GM23338 (cell line): ENCODE results near the gene NPAS3.

ENCODE experiments used
- POLR2AphosphoS5 ChIP-seq: IDR thresholded peaks from 2 replicates; pipeline ENCODE4 v1.6.1; 2016; ENCODE audit warnings: antibody characterized with exemption, low read depth
- TF ChIP-seq, protein P1 (sequence below), 2 experiments: fragments of 200-600 bp in 1 of 2; sonication (generic) in 1 of 2; conservative IDR thresholded peaks; 2 replicates each; pipeline versions ENCODE4 v1.5.1 to v1.6.1; 2016 to 2017; ENCODE audit warnings: antibody characterized with exemption in 2 of 2, low read depth in 2 of 2, mild to moderate bottlenecking in 2 of 2, moderate library complexity in 1 of 2

DNA sequence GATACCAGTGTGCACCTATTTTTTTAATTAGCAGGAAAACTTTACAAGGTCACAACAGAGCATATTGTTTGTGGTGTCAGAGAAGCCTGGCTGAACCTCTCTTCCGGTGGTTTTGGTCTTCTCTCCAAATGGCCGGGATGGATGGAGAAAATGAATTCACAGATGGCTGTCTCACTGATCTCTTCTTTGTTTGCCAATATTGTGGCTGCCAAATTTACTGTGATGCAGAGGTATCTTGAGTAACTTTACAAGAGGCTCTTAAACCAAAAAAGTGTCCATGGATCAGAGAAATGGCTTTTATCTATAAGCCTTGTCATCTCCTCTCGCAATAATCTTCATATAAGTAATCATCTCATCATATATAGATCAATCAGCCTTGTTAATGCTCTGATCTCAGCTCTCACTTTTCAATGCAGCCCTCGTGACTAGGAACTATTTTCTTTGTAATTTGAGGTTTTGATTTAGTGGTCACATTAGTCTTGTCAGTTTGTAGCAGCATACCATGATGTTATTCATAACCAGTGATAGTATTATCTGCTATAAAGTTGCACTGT is 704.1 kb downstream of the NPAS3 start:
- no peak for TF ChIP-seq POLR2AphosphoS5
- TF ChIP-seq, protein P1, sequence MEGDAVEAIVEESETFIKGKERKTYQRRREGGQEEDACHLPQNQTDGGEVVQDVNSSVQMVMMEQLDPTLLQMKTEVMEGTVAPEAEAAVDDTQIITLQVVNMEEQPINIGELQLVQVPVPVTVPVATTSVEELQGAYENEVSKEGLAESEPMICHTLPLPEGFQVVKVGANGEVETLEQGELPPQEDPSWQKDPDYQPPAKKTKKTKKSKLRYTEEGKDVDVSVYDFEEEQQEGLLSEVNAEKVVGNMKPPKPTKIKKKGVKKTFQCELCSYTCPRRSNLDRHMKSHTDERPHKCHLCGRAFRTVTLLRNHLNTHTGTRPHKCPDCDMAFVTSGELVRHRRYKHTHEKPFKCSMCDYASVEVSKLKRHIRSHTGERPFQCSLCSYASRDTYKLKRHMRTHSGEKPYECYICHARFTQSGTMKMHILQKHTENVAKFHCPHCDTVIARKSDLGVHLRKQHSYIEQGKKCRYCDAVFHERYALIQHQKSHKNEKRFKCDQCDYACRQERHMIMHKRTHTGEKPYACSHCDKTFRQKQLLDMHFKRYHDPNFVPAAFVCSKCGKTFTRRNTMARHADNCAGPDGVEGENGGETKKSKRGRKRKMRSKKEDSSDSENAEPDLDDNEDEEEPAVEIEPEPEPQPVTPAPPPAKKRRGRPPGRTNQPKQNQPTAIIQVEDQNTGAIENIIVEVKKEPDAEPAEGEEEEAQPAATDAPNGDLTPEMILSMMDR (conservative IDR thresholded peaks at IDR 0.05; ENCODE audit: low read depth in 2 of 2): no peak
